GM10266 (cell line): ENCODE results near the gene DKKL1.
"Not testable (repeated sequence)": the region's sequence is repeated elsewhere in the genome, so short reads cannot be mapped to it uniquely, and the experiment has no call there.

Experiments
- DNase-seq: peaks from one replicate; pipeline ENCODE4 v3.0.0; 2012; ENCODE audit errors: extremely low spot score
- CTCF ChIP-seq: IDR thresholded peaks from 2 replicates; pipeline ENCODE4 v1.5.1; 2012; ENCODE audit warnings: mild to moderate bottlenecking, low read depth; ENCODE audit not compliant: control insufficient read depth, insufficient read depth; ENCODE audit errors: missing control alignments

The DKKL1 gene

GRCh38 chr19:49363268-49364082 is at the start of gene DKKL1:
Gene DKKL1 (plus strand): TSS chr19:49363877. CDS start chr19:49363999, 122 bp downstream.
- peak; percentile 96 for DNase-seq
- no peak for TF ChIP-seq CTCF

- no peak for TF ChIP-seq CTCF
- no peak for DNase-seq
These were observed 48.6 kb upstream of the DKKL1 start for GRCh38 chr19:49315111-49315510.

GRCh38 chr19:49316284-49316683 is 47.4 kb upstream of the DKKL1 start:
- no peak for TF ChIP-seq CTCF
- DNase-seq = no peak

GRCh38 chr19:49318296-49318695 is 45.4 kb upstream of the DKKL1 start:
- DNase-seq = no peak
- TF ChIP-seq CTCF = no peak

GRCh38 chr19:49324801-49325576 is 38.7 kb upstream of the DKKL1 start, which contains the start of gene SLC6A16:
Gene SLC6A16 (minus strand): TSS chr19:49325191. CDS start chr19:49311347, 13,844 bp downstream.
- no peak for TF ChIP-seq CTCF
- no peak for DNase-seq

- not testable (repeated sequence) for DNase-seq
These were observed 37.9 kb upstream of the DKKL1 start for GRCh38 chr19:49325756-49326155.

GRCh38 chr19:49326165-49326704 is 37.4 kb upstream of the DKKL1 start:
- DNase-seq = peak; percentile 81
- no peak for TF ChIP-seq CTCF
